ENCODE results near the gene CFTR. TPM values are rescaled to one million over a fixed set of nuclear protein-coding genes. Genes with fewer than 3 reads are reported as not detected.
A peak's percentile ranks its signal among the peaks of the same experiment; 100 is the strongest.

Gene CFTR
- total and polyA plus RNA-seq, 2 of the 8 experiments (the other 6 are each of a cell fraction or from before 2014, with no cell fraction given), result 1.2 to 1.6 TPM

DNA sequence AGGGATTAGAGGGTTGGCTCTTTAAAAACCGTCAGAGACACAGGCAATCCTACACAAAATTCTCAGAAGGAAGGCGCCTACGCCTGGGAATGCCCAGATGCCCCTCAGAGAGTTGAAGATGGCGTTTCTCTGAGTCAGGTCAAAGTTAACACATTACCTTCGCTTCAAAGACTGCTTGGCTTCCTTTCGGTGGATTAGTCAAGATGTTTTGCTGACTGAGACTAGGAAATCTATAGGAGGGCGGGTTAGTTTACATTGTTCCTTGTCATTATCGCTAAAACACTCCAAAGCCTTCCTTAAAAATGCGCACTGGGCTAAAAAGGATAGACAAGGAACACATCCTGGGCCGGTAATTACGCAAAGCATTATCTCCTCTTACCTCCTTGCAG lies 995 bp upstream of the CFTR start:
- peak overlapping the region; percentile 75 to 78 for H3K4me2 ChIP-seq (ENCODE audit: insufficient read depth in 1 of 2, low read depth in 2 of 2, low read length in 2 of 2)
- no peak overlapping the region for H2BK12ac ChIP-seq (ENCODE audit: low read depth, low read length)
- no peaks in the 10 kb centered on the region for H3K79me1 ChIP-seq (ENCODE audit: low read depth, low read length)
- FAIRE-seq (peak; percentile 60), DNase-seq (ENCODE audit: low read depth in 1 of 2, low spot score in 2 of 2) (no peak)
- no peak overlapping the region for H2BK120ac ChIP-seq (replicated peaks; ENCODE audit: low read depth, low read length)
- 11% methylated on average over 11 of the region's 11 CpGs; no CpG with 5 or more reads in 1 of the 2 experiments for WGBS, 2 experiments (ENCODE audit: extremely low coverage in 1 of 2, insufficient coverage in 1 of 2, insufficient read length in 1 of 2, insufficient replicate concordance in 2 of 2, low coverage in 1 of 2, low lambda C conversion rate in 2 of 2, missing lambda C conversion rate in 1 of 2)
- H3K79me2 ChIP-seq (ENCODE audit: control insufficient read depth in 1 of 2, insufficient read depth in 2 of 2, low read length in 2 of 2), result no peaks in the 10 kb centered on the region
- CTCF ChIA-PET (ENCODE audit: partially characterized antibody), result interaction anchor here (1.7 to 1.8 kb wide), 2 partner anchors 20 to 78 kb away, joined by 7 to 8 read pairs; no protein-coding TSS in a partner anchor
- 0 out of 2 replicates have a peak, but pooled peaks have one; percentile 19 for TF ChIP-seq TBP (IDR thresholded peaks at IDR 0.05; ENCODE audit: low read depth, low read length)
- no peak for TF ChIP-seq BACH1 (IDR thresholded peaks at IDR 0.05; ENCODE audit: low read length)
- TF ChIP-seq MAFK (IDR thresholded peaks at IDR 0.05; ENCODE audit: low read depth, low read length), result 0 out of 2 replicates have a peak, but pooled peaks have one; percentile 3
- 0 out of 2 replicates have a peak, but pooled peaks have one; percentile 62 for TF ChIP-seq YY1 (IDR thresholded peaks at IDR 0.05; ENCODE audit: low read depth, low read length)
- H3K23me2 ChIP-seq (ENCODE audit: low read depth, low read length), result peaks cover 6% of the 10 kb centered on the region; the same call in 1 of the 2 replicates
- no peak overlapping the region for H4K8ac ChIP-seq (ENCODE audit: extremely low read depth, insufficient read depth, low read length)
- no peak overlapping the region for H3K56ac ChIP-seq (replicated peaks; ENCODE audit: insufficient read length, low read depth, low read length)
- H2AFZ ChIP-seq (ENCODE audit: low read length), result peak overlapping the region; percentile 91
- H2BK15ac ChIP-seq (ENCODE audit: low read length), result no peak overlapping the region
- no peak overlapping the region; the same call in 1 of the 2 replicates for H3K18ac ChIP-seq (ENCODE audit: extremely low read depth, low read length)
- no peaks in the 10 kb centered on the region for H3K9me3 ChIP-seq (ENCODE audit: insufficient read depth in 2 of 2, low read depth in 1 of 2, low read length in 1 of 2)
- H3K27me3 ChIP-seq (replicated peaks in 1 of 4; ENCODE audit: control insufficient read depth in 3 of 4, extremely low read depth in 1 of 4, insufficient read depth in 3 of 4, low read length in 3 of 4), result peaks cover 0 to 13% (median 4%) of the 10 kb centered on the region in 4 experiments; a peak in 2 of 7 replicates
- H2BK5ac ChIP-seq (ENCODE audit: low read depth, low read length), result no peak overlapping the region
- no peaks in the 10 kb centered on the region for H4K20me1 ChIP-seq (replicated peaks in 1 of 2; ENCODE audit: control insufficient read depth in 1 of 2, insufficient read depth in 2 of 2, low read length in 2 of 2)
- H3K27ac ChIP-seq (ENCODE audit: low read depth, low read length), result no peak overlapping the region
- H3K4me1 ChIP-seq (replicated peaks in 1 of 4; ENCODE audit: control insufficient read depth in 3 of 4, insufficient read depth in 4 of 4, low read length in 3 of 4), result no peaks in the 10 kb centered on the region; a peak in 1 of 7 replicates
- H2AK5ac ChIP-seq (ENCODE audit: low read depth, low read length), result no peak overlapping the region
- POLR2A ChIA-PET (ENCODE audit: partially characterized antibody), result no interaction called here
- peak overlapping the region; percentile 43 to 84 (median 67) for H3K4me3 ChIP-seq (ENCODE audit: extremely low read depth in 1 of 4, insufficient read depth in 2 of 4, low read depth in 3 of 4, low read length in 4 of 4)
- no peak overlapping the region for H4K91ac ChIP-seq (replicated peaks; ENCODE audit: insufficient read length, low read length)
- no peak overlapping the region for H2BK20ac ChIP-seq (ENCODE audit: low read length)
- no peak overlapping the region for H3K4ac ChIP-seq (replicated peaks; ENCODE audit: insufficient read length, low read depth, low read length)
- H4K5ac ChIP-seq (ENCODE audit: insufficient read length, low read depth, low read length), result no peak overlapping the region
- no peak overlapping the region for H3K14ac ChIP-seq (ENCODE audit: insufficient read length)
- no peak overlapping the region for H3K23ac ChIP-seq (ENCODE audit: insufficient read length)
- no peaks in the 10 kb centered on the region for H3K36me3 ChIP-seq (ENCODE audit: control insufficient read depth in 2 of 4, insufficient read depth in 4 of 4, low read length in 3 of 4)
- 0 out of 7 replicates have a peak overlapping the region, but pooled peaks of 1 of the 4 experiments have one; percentile 46 for H3K9ac ChIP-seq (replicated peaks in 1 of 4; ENCODE audit: extremely low read depth in 1 of 4, low read depth in 3 of 4, low read length in 3 of 4)
